ENCODE data around the gene UNC45B. TPM values are rescaled to one million over a fixed set of nuclear protein-coding genes. Genes with fewer than 3 reads are reported as not detected.
A peak's percentile ranks its signal among the peaks of the same experiment; 100 is the strongest.

UNC45B gene
- total RNA-seq, 1 donor from 2014 or later: 0.14 TPM

DNA sequence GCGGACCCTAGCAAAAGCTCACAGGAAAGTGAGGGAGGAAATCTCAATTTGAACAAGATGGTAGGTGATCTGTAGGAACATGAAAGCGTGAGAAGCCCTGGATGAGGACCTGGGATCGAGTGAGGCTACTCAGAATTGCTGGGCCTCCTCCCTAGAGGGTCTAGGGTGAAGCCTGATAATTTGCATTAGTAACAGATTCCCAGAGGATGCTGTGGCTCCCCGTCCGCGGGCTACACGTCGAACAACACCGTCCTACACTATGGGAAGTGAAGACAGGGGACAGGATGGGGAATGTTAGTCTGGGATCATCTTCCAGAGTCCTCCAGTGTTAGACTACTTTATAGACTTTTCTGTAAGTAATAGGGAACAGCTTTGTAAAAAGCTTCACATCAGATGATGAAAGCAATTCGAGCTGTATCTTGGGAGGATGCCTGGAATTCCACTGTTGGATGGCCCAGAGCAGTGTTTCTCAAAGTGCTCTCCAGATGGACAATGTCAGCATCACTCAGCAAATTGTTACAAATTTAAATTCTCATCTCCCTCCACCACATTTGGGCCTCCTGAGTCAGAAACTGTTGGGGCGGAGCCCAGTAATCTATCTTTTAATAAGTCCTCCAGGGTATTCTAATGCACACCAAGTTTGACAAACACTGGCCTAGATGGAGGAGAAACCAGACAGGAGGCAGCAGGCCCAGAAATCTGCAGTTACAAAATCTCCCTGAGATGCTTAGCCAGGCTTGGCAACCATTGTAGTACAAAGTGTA lies 19.7 kb upstream of the UNC45B start:
- DNase-seq (no peak), ATAC-seq (peak; percentile 48)
- Histone ChIP-seq H3K9me3 (no peaks in the 10 kb centered on the region), H3K4me1 (peaks cover 8% of the 10 kb centered on the region), H3K27me3 (no peaks in the 10 kb centered on the region), H3K4me3 (no peak overlapping the region), H3K27ac (peak overlapping the region; percentile 53), H3K36me3 (peaks cover 16% of the 10 kb centered on the region)
- TF ChIP-seq, protein P1, sequence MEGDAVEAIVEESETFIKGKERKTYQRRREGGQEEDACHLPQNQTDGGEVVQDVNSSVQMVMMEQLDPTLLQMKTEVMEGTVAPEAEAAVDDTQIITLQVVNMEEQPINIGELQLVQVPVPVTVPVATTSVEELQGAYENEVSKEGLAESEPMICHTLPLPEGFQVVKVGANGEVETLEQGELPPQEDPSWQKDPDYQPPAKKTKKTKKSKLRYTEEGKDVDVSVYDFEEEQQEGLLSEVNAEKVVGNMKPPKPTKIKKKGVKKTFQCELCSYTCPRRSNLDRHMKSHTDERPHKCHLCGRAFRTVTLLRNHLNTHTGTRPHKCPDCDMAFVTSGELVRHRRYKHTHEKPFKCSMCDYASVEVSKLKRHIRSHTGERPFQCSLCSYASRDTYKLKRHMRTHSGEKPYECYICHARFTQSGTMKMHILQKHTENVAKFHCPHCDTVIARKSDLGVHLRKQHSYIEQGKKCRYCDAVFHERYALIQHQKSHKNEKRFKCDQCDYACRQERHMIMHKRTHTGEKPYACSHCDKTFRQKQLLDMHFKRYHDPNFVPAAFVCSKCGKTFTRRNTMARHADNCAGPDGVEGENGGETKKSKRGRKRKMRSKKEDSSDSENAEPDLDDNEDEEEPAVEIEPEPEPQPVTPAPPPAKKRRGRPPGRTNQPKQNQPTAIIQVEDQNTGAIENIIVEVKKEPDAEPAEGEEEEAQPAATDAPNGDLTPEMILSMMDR (IDR thresholded peaks at IDR 0.05): no peak
- intact Hi-C loops (cut with DNase I): no loop called here

DNA sequence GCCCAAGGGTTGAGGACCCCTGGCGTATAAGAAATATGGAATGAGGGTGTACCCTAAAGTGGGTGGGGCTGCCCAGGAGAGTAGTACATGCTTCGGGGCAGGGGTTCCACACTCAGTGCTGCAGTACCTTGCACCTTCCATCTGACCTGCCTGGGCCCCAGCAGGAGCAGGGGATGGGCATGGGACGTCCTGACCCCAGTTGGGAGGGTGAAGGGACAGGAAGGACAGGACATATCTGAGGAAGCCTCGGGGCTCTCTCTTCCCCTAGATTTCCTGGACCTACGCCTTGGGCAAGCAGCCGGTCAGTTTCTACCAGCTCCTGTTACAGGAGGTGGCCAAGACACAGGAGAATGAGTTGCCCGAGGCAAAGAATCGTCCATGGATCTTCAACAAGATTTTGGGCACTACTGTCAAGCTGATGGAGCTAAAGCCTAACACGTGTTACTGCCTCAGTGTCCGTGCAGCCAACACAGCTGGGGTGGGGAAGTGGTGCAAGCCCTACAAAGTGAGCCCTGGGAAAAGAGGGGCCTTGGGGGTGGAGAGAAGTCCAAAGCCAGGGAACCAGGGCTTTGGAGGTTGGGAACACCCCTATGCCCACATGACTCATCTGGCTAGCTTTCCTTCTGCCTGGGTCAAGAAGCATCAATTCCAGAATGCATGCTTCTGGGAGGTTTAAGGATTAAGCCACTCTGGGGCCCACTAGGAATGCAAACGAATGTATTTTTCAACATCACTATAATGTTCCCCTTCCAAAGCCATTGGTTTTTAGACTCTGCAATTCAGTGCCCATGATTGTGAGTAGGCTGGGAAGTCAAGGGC lies 18.3 kb upstream of the UNC45B start:
- Histone ChIP-seq H3K27ac (peak overlapping the region; percentile 8), H3K36me3 (peaks cover 30% of the 10 kb centered on the region), H3K27me3 (no peaks in the 10 kb centered on the region), H3K4me3 (no peak overlapping the region), H3K9me3 (no peaks in the 10 kb centered on the region), H3K4me1 (peaks cover 8% of the 10 kb centered on the region)
- intact Hi-C loops (cut with DNase I): no loop called here
- no peak for DNase-seq
- TF ChIP-seq, protein P1 (IDR thresholded peaks at IDR 0.05): no peak
- ATAC-seq: no peak

DNA sequence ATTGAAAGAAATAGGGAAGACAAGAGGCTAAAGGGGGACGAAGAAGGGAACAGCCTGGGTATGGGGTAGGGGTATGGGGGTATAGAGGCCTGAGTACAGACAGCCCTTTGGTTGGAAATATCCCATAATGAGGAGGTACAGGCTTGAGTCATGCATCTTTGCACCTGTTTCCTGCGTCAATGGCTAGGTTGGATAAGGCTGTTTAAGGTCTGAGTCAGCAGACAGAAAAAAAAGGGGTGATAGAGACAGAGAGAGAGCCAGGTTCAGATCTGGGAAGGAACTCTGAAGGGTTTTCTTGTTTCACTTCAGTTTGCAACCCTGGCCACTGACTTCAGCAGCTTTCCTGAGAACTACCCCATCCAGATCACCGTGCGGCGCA lies 17.7 kb upstream of the UNC45B start:
- TF ChIP-seq, protein P1 (IDR thresholded peaks at IDR 0.05): no peak

DNA sequence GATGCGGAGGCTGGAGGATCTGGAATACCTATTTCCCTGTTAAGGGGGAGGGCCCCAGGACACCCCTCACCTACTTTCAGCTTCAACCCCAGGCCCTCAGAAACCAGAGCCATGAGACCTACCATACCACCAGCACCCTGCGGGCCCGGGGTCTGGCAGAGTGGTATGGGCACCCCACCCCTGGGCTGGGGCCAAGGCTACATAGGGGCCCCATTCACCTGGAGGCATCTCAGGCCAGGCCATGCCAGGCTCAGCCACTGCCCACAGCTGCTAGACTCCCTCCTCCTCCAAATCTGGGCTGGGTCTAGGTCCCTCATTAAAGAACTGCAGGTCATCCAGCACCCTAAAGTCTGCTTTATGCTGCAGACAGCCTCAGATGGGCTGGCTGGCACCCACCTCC lies 17.2 kb upstream of the UNC45B start:
- DNase-seq (no peak), ATAC-seq (no peak)
- TF ChIP-seq, protein P1 (IDR thresholded peaks at IDR 0.05): no peak
- Histone ChIP-seq H3K27ac (no peak overlapping the region), H3K4me3 (no peak overlapping the region), H3K36me3 (peaks cover 40% of the 10 kb centered on the region), H3K27me3 (no peaks in the 10 kb centered on the region), H3K4me1 (peaks cover 8% of the 10 kb centered on the region), H3K9me3 (no peaks in the 10 kb centered on the region)
- intact Hi-C loops (cut with DNase I): no loop called here

More for the DNA sequence above, 17.7 kb upstream of the UNC45B start:
- no peak overlapping the region for H3K27ac ChIP-seq
- H3K4me3 ChIP-seq: no peak overlapping the region
- DNase-seq (no peak), ATAC-seq (no peak)
- intact Hi-C loops (cut with DNase I): no loop called here
- peaks cover 36% of the 10 kb centered on the region for H3K36me3 ChIP-seq
- H3K4me1 ChIP-seq: peaks cover 8% of the 10 kb centered on the region
- no peaks in the 10 kb centered on the region for H3K27me3 ChIP-seq
- no peaks in the 10 kb centered on the region for H3K9me3 ChIP-seq

DNA sequence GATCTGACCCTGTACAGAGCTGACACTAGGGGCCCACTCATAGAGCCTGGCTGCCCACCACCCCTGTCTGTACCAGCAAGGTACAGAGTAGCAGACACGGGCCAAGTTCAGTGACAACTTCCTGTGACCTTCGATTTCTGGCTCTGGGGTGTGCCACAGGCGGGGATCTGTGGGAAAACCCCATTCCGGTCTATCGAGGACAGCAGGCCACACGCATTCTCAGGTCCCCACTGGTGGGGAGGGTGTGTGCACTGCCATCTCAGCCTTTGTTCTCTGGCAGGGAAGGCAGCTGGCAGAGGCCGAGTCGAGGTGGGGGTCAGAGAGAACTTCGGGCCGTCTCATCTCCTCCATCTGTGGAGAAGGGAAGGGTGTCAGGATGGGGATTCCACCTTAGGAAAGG lies 15.5 kb upstream of the UNC45B start:
- ATAC-seq (no peak), DNase-seq (no peak)
- Histone ChIP-seq H3K27me3 (no peaks in the 10 kb centered on the region), H3K4me3 (no peak overlapping the region), H3K36me3 (peaks cover 57% of the 10 kb centered on the region), H3K9me3 (no peaks in the 10 kb centered on the region), H3K4me1 (peaks cover 7% of the 10 kb centered on the region), H3K27ac (no peak overlapping the region)
- intact Hi-C loops (cut with DNase I): no loop called here
- TF ChIP-seq, protein P1 (IDR thresholded peaks at IDR 0.05): no peak
